GM21360 (cell line): ENCODE measurements around the gene DENND4C.
"Not testable (repeated sequence)": the region's sequence is repeated elsewhere in the genome, so short reads cannot be mapped to it uniquely, and the experiment has no call there.

ENCODE experiments used
- ATAC-seq: cut with Tn5 transposase; IDR thresholded peaks from one replicate; pipeline ENCODE4 v1.9.1; 2021; ENCODE audit warnings: mild to moderate bottlenecking, moderate library complexity; ENCODE audit not compliant: unreplicated experiment

Gene DENND4C

DNA sequence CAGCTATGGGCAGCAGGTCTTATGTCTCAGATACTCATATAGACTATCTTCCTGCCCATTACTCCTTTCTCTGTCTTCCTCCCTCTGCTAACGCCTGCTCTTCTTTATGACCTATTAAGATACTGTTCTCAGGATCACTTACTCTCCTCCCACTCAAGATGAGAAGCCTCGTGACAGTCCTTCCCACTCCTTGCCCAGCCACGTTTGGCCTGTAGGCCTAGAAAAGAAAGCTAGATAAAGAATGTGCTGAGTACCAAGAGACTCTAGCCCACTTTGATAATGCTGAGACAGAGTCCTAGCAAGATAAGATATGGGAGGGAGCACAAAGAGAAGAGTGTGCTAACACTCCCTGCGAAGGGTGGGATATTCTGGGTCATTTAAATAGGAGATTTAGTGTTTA is 6.8 kb upstream of the DENND4C start:
- no peak for ATAC-seq

GRCh38 chr9:19224563-19224962 is 5.9 kb upstream of the DENND4C start:
- no peak for ATAC-seq

DNA sequence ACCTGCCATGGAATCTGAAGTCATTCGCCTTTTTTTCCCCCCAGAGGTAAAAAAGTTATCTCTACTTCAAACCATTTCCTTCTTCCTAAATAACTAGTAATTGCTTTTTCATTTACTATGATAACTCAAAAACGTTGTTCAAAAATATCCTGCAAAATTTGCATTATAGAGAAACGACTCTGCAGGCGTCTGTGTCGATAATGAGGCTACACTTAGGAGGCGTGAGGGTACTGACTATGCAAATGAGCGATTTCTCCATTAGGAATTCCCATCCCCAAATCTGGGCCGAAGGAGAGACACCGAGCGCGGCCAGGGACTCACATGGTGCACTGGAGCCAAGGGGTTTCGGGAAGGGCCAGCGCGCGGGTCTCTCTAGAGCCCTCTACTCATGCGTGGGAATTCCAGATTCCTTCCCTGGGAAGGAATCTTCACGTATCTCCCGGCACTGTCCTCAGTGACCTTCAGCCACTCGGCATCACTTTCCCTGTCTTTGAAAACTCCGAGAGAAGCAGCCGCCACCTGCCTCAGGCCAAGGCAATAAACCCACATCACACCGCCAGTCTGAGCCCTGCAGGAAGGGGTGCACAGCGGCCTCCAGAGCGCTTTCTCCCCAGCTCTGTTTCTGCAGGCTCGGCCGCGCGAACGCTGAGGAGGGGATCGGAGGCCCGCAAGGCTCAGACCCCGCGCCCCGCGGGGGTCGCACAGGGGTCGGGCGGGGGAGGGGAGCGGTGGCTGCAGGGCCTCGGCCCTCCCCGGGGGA is 718 bp upstream of the DENND4C start:
- peak; percentile 46 for ATAC-seq

DNA sequence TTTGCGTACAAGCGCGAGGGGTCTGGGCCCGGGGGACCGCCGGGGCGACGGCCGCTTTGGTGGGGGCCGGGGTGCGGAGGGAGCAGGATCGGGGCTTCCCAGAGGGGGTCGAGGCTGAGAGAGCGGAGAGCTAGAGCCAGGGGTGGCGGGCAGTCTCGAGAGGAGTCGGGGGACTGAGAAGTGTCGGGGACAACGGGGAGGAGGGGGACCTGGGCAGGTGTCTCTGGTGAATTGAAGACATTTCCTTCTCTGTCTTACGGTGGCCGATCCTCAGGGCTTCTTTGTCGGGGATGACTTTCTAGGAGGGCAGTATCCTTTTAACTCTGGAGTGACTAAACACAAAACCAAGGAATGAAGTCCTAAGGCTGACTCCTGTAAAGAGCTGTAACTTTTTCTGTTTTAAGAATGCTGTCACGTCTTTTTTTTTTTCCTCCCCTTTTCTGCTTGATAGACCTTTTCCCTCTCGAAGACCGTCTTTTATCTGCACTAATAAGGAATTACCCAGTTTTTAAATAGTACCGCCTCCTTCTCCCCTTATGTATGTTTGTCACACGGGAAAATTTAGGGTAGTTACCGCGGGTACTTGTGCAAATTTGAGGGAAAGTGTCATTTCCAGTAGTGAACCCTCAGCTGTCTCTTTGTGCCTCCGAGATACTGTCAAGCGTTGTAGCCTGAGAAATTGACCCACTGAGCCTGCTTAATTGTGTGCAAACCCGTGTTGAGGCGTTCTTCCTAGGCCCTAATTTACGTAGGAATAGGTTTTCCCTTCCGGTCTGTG is 822 bp downstream of the DENND4C start:
- peak; percentile 5 for ATAC-seq

DNA sequence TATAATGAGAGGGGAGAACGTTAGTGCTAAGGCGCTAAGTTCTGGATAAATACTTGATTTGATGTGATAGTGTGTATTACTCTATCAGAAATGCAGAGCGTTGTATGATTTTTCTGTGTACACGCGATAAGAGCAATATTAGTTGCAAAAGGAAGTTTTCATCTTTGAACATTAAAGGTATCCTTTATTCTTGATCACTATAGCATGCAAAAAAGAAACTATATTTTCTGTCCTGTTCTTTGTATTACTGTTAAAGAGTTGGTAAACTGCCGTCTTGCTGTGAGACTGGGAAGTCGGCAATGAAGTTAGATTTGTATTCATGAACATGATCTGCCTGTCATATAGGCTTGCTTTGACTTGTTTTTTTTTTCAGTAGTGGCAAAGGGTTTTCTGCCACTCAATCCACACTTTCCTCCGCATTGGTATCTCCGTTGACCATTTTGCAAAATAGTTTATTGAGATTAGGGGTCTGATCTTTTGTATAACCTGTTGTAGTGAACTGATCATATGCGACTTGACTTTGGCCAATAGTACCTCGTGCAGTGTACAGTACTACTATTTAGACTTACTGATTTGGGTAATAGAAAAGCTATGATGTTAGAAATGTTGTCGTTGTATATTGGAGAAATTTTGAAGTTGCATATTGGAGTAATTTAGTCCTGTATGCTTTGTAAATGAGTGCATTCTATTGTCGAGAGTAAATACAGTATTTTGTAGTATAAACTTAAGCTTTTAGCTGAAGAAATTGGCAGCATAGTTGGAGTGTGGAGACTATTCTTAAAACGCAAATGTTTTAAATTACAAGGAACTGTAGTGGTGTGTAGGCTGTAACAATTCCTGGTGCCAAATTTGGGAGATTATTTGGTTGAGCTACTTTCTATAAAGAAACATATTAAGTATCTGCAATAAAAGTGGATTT is 1.7 kb downstream of the DENND4C start:
- no peak for ATAC-seq

- ATAC-seq: peak; percentile 21
Measured at GRCh38 chr9:19232823-19233194, 2.3 kb downstream of the DENND4C start.

DNA sequence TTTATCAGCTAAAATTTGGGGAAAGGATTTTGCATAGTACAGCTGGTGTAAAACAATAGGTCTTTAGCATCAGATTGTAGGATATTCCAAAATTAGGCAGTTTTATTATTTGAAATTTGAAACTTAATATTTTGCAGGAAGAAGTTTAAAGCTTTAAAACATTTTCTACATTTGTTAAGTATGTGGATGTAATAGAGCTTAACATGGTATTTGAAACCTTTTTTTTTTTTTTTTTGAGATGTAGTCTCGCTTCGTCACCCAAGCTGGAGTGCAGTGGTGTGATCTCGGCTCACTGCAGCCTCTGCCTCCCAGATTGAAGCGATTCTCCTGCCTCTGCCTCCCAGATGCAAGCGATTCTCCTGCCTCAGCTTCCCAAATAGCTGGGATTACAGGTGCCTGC is 2.9 kb downstream of the DENND4C start:
- no peak for ATAC-seq

GRCh38 chr9:19239955-19240354 is 9.5 kb downstream of the DENND4C start:
- ATAC-seq: no peak

GRCh38 chr9:19241728-19242127 is 11.2 kb downstream of the DENND4C start:
- no peak for ATAC-seq

DNA sequence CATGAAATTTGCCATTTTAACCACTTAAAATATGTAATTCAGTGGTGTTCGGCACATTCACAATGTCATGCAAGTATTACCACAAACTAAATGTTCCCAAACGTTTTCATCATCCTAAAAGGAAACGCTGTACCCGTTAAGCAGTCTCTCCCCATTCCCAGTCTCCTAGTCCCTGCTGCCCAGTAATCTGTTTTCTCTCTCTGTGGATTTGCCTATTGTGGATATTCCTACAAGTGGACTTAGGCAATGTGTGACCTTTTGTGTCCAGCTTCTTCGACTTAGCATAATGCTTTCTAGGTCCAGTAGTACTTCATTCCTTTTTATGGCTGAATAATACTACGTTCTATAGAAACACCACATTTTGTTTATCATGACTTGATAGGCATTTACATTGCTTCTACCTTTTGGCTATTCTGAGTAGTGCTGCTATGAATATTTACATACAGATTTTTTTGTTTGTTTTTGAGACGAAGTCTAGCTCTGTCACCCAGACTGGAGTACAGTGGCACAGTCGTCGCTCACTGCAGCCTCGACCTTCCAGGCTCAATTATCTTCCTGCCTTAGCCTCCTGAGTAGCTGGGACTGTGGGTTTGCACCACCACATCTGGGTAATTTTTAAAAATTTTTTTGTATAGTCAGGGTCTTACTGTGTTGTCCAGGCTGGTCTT is 13.0 kb downstream of the DENND4C start:
- ATAC-seq: no peak

DNA sequence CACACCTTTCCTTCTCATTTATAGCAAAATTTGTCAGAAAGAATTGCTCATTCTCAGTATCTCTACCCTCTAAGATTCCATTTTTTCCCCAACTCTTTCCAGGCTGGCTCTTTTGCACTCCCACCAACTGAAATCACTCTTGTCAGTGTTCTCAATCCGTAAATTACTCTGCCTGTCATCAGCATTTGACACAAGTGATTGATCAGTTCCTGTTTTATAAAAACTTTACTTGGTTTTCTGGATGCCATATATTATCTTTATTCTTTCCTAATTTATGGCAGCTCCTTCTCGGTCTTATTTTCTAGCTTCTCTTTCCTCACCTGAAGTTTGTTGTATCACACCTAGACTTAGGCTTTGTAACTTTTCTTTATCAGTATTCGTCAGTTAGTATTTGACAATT is 16.4 kb downstream of the DENND4C start:
- no peak for ATAC-seq

- ATAC-seq: no peak
Measured at GRCh38 chr9:19247420-19247819, 16.9 kb downstream of the DENND4C start.

DNA sequence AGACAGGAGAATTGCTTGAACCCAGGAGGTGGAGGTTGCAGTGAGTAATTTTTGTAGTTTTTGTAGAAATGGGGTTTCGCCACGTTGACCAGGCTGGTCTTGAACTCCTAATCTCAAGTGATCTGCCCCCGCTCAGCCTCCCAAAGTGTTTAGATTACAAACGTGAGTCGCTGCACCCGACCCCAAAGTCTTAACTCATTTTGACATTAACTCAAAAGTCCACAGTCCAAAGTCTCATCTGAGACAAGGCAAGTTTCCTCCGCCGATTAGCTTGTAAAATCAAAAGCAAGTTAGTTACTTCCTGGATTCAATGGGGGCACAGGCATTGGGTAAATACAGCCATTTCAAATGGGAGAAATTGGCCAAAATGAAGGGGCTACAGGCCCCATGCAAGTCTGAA is 19.9 kb downstream of the DENND4C start:
- not testable (repeated sequence) for ATAC-seq

GRCh38 chr9:19251203-19251602 is 20.7 kb downstream of the DENND4C start:
- not testable (repeated sequence) for ATAC-seq

DNA sequence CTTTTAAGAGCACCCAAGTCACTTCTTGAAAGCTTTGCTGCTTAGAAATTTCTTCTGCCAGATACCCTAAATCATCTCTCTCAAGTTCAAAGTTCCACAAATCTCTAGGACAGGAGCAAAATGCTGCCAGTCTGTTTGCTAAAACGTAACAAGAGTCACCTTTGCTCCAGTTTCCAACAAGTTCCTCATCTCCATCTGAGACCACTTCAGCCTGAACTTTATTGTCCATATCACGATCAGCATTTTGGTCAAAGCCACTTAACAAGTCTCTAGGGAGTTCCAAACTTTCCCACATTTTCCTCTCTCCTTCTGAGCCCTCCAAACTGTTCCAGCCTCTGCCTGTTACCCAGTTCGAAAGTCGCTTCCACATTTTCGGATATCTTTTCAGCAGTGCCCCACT is 21.1 kb downstream of the DENND4C start:
- not testable (repeated sequence) for ATAC-seq

GRCh38 chr9:19252174-19252884 is 21.8 kb downstream of the DENND4C start:
- ATAC-seq: no peak

GRCh38 chr9:19252885-19253219 is 22.4 kb downstream of the DENND4C start:
- no peak for ATAC-seq

GRCh38 chr9:19255112-19255511 is 24.6 kb downstream of the DENND4C start:
- no peak for ATAC-seq

DNA sequence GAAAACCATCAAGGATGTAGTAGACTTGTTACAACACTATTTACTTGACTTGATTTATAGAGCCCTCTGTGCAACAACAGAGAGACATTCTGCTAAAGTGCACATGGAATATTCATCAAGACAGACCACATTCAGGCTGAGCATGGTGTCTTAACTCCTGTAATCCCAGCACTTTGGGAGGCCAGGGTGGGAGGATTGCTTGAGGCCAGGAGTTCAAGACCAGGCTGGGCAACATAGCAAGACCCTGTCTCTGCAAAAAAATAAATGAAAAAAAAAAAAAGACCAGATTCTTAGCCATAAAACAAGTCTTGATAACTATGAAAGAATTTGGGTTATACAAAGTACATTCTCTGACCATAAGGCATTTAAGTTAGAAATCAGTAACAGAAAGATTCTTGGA is 25.3 kb downstream of the DENND4C start:
- ATAC-seq: no peak

- ATAC-seq: not testable (repeated sequence)
Measured at GRCh38 chr9:19259665-19260255, 29.3 kb downstream of the DENND4C start.
